Astrocyte of the cerebellum (primary cell): Measurements from ENCODE around the gene UBAC2.

Experiments used
- DNase-seq: peaks from one replicate; pipeline ENCODE4 v3.0.0-alpha.2; 2011; ENCODE audit warnings: low read depth
- H3K4me3 ChIP-seq: 2 replicates; pipeline ENCODE4 v1.5.1; 2011; ENCODE audit warnings: mild to moderate bottlenecking, low read depth, low read length, moderate library complexity
- in situ Hi-C: cut with HindIII; loops from 2 replicates; pipeline ENCODE4 v1.10.0; 2017; ENCODE audit warnings: low sequenced_read_pairs
- TF ChIP-seq, protein P1 (sequence below): IDR thresholded peaks from 2 replicates; pipeline ENCODE4 v1.5.1; 2012; ENCODE audit warnings: low read length, low read depth, moderate library complexity, mild to moderate bottlenecking; ENCODE audit errors: missing control alignments

Gene UBAC2

DNA sequence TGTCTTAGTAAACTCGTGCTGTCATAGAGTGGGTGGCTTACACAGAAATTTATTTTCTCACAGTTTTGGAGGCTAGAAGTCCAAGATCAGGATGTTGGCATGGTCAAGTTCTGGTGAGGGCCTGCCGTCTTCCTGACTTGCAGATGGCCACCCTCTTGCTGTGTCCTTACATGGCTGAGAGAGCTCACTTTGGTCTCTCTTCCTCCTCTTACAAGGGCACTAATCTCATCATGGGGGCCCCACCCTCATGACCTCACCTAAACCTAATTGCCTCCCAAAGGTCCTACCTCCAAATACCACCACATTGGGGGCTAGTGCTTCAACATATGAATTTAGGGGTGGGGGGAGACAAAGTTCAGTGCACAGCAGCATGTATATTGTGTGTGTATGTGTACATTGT lies 71.8 kb downstream of the UBAC2 start:
- no peak overlapping the region for H3K4me3 ChIP-seq
- TF ChIP-seq, protein P1, sequence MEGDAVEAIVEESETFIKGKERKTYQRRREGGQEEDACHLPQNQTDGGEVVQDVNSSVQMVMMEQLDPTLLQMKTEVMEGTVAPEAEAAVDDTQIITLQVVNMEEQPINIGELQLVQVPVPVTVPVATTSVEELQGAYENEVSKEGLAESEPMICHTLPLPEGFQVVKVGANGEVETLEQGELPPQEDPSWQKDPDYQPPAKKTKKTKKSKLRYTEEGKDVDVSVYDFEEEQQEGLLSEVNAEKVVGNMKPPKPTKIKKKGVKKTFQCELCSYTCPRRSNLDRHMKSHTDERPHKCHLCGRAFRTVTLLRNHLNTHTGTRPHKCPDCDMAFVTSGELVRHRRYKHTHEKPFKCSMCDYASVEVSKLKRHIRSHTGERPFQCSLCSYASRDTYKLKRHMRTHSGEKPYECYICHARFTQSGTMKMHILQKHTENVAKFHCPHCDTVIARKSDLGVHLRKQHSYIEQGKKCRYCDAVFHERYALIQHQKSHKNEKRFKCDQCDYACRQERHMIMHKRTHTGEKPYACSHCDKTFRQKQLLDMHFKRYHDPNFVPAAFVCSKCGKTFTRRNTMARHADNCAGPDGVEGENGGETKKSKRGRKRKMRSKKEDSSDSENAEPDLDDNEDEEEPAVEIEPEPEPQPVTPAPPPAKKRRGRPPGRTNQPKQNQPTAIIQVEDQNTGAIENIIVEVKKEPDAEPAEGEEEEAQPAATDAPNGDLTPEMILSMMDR: no peak
- in situ Hi-C loops: no loop called here
- no peak for DNase-seq

DNA sequence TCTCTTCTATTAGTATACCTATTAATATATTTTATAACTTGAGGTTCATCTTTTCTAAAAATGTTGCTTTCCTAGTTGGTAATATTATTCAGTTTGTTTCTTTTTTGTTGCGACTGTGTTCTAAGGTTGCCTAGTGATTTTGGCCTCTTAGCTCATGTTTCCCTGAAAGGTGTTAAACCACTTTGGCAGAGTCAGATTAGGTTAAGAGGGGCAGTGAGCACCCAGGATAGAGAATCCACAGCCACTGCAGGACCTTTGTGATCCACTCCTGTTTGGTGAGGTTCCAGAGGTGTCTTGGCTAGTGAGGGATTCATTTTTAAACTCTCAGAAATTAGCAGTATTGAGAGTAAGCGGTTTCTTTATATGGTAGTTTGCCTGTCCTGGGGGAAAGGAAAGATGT lies 72.5 kb downstream of the UBAC2 start:
- no peak for DNase-seq
- in situ Hi-C loops: no loop called here
- no peak overlapping the region for H3K4me3 ChIP-seq
- TF ChIP-seq, protein P1: no peak

DNA sequence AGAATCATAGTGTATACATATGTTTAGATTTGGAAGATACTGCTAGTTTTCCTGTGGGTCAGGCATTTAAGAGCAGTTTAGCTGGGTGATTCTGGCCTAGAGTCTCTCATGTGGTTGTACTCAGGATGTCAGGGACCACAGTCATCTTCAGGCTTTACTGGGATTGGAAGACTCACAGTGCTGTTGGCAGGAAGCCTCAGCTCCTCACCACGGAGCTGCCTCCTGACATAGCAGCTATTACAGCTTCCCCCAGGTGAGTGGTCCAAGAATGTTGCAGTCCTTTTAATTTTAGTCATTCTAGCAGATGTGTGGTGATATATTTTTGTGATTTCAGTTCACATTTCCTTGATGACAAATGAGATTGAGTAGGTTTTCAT lies 74.4 kb downstream of the UBAC2 start:
- DNase-seq: peak; percentile 92
- TF ChIP-seq, protein P1: no peak
- in situ Hi-C loops: loop anchor here (5.0 kb wide), 1 partner anchor 37 kb away; no protein-coding TSS in a partner anchor
- no peak overlapping the region for H3K4me3 ChIP-seq

DNA sequence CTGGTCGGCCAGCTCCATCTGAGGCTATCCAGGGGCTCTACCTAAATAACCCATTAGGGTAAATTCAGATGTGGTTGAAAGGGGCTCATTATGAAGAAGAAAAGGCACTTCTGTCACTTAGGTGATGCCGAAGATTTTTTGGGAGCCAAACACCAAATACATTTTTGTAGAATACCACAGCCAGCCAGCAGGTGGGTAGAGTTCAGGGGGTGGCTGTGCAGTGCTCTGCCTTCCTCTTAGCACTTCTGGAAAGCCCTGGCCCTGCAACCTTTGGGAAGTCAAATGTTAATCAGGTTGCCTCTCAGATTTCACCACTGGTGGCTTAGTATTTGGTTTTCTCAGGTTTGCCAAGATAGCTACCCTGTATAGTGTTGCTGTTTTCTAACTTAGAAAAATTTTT lies 76.1 kb downstream of the UBAC2 start:
- in situ Hi-C loops: loop anchor here (5.0 kb wide), 1 partner anchor 36 kb away; no protein-coding TSS in a partner anchor
- TF ChIP-seq, protein P1: no peak
- no peak for DNase-seq
- no peak overlapping the region for H3K4me3 ChIP-seq

DNA sequence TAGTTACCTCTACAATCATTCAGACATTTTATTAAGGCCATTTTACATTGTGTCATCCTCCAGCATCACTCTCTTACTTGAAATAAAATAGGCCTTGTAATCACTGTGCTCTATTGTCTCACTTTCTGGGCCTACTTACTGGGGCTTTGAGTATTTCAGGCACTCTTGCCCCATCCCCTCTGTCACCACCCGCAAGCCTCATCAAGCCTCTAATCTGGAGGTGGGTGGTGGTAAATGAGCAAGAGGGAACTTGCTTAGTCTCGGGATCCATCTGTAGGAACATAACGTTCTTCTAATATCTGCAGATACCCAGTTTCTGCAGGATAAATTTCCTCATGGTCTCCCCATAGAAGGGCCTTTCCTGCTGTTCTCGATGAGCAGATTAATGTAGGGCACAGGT lies 77.0 kb downstream of the UBAC2 start:
- TF ChIP-seq, protein P1: no peak
- no peak overlapping the region for H3K4me3 ChIP-seq
- no peak for DNase-seq
- in situ Hi-C loops: loop anchor here (5.0 kb wide), 1 partner anchor 35 kb away; no protein-coding TSS in a partner anchor

DNA sequence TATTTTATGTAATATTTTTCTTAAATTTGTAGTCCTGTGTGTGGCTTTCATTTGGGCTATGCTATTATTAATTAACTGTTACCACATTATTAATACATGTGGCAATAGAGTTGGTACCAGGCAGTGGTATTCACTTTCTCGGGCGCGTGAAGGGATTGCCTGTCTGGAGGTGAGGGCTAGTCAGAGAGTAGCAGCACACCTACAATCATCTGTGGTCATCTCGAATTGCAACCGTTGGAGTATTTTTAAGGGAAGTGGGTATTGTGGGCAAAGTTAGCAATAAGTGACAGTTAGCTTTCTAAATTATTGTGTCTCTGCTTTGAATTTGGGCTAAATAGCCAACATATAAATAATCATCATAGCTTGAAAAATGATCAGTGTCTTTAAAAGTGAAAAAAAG lies 77.5 kb downstream of the UBAC2 start:
- in situ Hi-C loops: loop anchor here (5.0 kb wide), 1 partner anchor 34 kb away; no protein-coding TSS in a partner anchor
- DNase-seq: no peak
- H3K4me3 ChIP-seq: no peak overlapping the region
- TF ChIP-seq, protein P1: no peak
